HG02763 (cell line): ENCODE data around the gene CSHL1.
A peak's percentile ranks its signal among the peaks of the same experiment; 100 is the strongest.
"Not testable (repeated sequence)": the region's sequence is repeated elsewhere in the genome, so short reads cannot be mapped to it uniquely, and the experiment has no call there.

Experiments used
- ATAC-seq: cut with Tn5 transposase; IDR thresholded peaks from one replicate; pipeline ENCODE4 v1.9.1; 2021; ENCODE audit warnings: mild to moderate bottlenecking, moderate library complexity; ENCODE audit not compliant: unreplicated experiment

Gene CSHL1

DNA sequence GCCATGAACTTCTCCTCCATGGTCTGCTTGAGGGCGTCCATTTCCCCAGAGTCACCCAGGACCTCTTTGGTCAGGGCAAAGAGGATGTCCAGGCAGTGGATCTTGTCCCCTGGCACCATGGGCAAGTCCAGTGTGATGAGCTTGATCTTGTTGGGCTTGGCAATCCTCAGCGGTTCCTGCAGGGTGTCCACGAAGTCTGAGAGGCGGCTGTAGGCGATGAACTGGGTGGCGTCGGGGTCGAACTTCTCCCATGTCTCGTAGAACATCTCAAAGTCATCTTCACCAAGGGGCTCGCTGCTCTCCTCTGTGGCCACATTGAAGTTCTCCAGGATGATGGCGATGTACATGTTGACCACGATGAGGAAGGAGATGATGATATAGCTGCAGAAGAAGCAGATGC lies 30.1 kb upstream of the CSHL1 start:
- no peak for ATAC-seq

DNA sequence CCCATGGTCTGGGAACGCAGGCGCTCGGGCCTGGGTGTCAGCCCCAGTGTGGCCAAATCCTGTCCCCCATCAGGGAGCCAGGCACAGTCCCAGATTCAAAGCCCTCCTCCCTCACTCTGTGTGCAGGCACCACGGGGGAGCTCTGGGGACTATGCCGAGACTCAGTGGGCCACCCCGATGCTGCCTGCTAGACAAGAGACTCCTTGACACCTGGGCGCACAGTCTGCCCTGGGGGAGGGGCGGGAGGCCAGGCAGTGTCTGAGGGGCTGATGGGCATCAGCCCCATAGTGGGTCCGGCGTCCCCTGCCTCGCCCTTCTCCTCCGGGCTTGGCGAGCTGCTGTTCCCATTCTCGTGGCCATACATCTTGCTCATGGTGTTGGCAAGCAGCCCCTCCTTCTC lies 29.5 kb upstream of the CSHL1 start:
- no peak for ATAC-seq

DNA sequence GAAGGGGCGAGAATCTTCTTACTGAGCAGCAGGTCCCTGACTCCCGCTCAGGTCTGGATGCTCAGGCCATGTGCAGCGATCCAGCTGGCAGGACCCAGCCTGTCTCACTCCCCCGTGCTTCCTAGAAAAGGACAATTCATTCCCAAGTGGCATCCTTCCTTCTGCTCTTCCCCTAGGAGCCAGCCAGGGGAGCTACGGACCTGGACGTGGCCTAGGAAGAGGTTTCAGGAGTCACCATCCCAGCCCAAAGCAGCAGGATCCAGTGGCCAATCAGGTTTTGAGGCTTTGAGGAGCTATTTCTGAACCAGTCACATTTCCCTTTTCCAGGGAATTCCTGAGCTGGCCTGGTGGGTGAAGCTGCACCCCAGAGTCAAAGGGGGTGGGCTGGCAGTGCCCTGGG lies 28.8 kb upstream of the CSHL1 start:
- ATAC-seq, result no peak

DNA sequence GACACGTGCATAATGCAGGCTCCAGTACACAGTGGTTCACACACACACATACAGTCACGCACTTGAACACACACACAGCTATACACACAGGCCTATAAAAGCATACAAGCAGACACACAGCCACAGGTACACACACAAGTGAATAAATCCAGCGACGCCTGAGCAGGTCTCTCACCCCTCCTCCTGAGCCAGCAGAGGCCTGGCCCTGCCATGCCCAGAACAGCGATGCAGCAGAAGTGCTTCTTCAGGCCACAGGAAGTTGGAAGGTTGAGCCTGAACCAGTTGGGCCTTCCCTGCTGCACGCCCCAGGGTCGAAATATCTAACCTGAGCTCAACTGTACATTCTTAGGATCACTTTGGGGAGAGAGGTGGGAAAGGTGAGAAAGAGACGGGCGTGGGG lies 28.3 kb upstream of the CSHL1 start:
- ATAC-seq, result no peak

DNA sequence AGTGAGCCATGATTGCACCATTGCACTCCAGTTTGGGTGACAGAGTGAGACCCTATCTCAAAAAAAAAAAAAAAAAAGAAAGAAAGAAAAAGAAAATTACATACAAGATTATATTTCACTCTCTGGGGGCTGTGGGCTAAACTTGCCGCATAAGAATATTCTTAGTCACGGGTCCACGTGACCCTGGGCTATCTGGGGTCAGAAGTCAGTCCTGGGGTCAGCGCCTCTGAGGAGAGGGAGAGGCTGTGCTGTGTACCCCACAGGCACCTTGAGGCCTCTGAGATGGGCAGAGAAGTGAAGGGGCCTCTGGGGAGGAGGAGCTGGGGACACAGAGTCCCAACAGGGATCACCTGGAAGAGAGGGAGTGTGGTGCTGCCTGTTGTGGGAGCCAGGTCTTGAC lies 26.9 kb upstream of the CSHL1 start:
- no peak for ATAC-seq

DNA sequence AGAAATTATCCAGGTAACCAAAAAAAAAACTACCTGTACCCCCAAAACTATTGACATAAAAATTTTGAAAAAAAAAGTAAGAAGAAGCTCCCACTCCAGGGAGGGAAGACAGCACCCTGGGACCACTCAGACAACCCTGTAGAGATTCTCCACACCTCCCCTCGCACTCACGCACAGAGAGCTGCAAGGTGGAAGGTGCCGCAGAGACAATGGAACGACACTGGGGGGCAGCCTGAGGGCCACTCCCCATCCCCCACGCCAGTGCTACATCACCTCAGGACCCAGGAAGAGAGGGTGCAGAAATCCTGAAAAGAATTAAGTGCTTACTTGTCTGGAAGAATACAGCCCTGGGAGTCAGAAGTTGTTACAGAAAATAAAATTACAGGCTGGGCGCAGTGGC lies 26.3 kb upstream of the CSHL1 start:
- ATAC-seq, result no peak

DNA sequence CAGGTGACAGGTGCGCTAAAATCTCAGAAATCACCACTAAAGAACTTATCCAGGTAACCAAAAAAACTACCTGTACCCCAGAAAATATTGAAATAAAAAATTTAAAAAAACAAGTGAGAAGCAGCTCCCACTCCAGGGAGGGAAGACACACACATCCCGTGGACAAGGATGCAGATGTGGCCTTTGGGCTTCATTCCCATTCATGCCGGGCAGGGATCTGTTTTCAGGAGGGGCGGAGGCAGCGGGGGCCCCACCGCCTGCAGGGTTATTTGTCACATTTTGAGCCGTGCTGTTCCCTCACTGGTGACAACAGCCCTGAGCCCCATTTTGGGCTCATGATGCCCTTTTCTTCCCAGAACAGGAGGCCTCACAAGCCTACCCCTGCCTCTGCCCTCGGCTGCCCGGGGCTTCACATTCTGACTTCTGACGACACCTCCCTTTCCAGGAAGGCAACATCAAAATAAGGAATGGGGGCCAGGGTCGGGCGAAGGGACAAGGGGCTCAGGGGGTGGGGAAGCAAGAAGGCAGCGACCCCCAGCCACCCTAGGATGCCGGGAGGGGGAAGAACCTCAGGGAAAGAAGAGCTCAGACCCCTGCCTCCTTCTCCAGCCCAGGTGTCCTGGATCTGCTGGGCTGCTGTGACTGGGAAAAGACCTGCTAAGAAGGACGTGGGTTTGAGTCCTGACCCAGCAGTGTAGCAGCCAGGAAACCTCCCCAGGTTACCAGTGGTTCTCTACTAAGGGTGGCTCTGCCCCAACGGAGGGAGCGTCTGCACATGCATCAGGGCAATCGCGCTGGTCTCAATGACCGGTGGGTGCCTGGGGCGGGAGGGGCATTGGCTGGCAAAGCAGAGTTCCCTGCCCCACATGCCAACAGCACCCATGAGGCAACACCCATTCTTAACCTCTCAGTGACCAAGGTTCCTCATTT lies 23.4 kb upstream of the CSHL1 start:
- no peak for ATAC-seq

DNA sequence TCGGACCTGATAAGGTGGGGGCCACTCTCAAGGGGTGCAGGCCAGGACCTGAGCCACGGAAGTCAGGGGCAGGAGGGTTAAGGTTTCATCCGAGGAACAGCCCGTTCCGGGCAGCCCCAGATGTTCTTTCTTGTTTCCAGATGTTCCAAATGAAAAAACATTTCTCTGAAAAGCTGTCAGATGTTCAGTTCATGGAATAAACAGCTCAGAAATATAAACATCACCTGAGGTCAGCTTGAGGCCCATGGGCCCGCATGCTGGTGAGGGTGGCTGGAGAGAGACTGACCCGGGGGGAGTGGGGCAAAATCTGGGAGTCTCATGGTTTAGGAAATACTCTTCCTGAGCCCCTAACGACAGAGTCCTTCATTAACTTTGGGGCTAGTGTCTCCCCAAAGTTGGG lies 22.5 kb upstream of the CSHL1 start:
- no peak for ATAC-seq

DNA sequence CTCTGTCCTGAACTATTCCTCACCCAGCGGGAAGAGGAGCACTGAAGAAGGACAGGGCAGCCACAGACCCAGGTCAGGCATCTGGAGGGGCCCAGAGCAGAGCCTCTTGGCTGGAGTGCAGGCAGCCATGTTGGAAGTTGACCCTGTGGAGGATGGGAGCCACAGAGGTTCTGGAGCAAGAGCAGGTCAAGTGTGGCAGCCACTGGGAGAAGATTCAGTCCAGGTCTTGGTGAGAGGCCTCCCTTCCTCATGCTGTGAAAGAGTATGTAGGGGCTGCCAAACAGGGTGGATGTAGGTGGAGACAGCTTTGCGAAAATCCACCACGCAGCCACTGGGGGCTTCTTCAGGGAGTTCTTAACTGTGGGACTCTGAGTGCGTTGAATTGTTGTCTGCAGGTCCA lies 21.7 kb upstream of the CSHL1 start:
- ATAC-seq, result peak; percentile 1

DNA sequence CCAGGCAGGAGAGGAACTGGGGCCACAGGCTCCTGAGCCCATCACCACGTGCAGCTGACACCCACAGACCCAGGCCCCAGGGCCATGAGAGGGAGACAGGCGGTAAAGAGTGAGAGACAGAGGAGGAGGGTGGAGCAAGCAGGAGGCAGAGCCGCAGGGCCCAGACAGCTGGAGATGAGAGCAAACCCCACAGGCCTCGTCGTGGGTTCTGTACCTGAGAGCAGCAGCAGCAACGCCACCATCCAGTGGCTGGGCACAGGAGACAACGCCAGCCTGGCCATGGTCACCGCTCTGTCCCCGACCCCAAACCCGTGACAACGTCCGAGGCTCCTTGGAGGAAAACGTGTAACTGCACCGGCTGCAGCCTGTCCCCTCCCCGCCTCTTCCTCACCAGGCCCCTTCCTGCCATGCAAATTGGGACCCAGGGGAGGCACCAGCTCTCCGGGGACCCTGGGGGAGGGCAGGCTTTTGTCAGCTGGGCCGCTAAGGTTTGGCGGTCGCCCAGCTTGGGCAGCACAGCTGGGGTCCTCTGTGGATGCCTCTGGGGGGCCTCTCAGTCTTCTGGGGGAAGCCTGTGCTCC lies 21.0 kb upstream of the CSHL1 start, which contains the start of gene CD79B:
TSS of gene CD79B (minus strand) at position 351 of the 581 bp plus-strand sequence. CDS start at position 281, 70 bp downstream.
- peak; percentile 78 for ATAC-seq

DNA sequence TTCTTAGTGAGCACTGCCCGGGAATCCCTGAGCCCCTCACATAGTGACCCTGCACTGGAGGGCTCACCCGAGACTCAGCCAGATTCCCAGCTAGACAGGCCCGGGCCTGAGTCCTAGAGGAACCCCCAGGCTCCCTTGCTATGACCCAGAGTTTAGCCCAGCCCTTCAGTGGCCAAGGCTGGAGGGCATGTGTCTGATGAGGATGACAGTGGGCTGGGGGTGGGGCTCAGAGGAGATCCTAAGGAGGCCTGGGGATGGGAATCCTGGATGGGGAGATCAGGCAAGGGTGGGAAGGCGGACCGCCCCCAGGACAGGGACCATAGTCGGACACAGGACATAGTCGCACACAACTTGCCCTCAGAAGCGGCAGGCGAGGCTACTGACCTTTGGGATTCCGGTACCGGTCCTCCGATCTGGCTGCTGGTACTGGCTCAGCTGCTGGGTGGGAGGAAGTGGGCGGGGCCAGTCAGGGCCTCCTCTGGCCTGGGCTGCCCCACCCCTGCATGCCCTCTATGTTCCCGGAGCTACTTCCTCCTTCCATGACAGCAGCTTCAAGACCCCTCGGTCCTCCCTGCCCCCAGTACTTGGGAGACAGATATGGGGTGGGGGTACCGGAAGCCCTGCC lies 20.0 kb upstream of the CSHL1 start:
- ATAC-seq, result peak; percentile 33

DNA sequence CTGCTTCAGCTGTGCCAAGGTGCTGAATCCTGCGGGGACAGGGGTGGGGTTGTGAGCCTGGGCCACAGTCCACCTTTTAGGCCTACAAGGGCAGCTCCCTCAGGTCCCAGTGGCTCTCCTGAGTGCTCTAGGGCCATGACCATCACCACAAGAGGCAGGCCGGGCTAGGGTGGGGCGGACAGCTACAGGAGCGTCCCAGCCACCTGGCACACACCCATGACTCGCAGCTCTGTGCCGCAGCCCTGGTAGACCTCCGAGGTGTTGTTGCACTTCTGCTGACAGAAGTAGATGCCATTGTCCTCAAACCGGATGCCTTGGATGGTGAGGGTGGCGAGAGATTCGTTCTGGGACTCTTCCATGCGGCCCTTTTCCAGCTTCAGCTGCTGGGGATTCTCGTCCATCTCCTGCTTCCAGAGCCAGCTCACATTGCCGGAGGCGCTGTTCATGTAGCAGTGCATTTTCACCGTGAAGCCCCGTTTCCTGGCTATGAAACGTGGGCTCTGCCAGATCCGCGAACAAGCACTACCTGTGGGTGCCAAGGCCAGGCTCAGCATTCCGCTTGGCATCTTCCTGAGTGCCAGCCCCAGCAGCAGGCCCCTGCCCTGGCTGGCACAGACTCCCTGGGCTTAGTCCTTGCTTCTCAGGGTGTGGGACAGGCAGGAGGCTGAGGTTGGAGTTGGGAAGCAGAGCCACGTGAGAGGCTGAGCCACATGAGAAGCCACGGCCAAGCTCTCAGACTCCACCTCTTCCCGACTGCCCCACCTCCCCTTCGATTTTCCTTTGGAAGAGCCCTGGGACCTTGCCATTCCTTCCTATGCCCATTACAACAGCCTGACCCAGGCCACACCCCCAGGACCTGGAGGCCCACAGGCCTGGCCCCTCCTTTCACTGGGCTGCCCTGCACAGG lies 19.1 kb upstream of the CSHL1 start:
- no peak for ATAC-seq

DNA sequence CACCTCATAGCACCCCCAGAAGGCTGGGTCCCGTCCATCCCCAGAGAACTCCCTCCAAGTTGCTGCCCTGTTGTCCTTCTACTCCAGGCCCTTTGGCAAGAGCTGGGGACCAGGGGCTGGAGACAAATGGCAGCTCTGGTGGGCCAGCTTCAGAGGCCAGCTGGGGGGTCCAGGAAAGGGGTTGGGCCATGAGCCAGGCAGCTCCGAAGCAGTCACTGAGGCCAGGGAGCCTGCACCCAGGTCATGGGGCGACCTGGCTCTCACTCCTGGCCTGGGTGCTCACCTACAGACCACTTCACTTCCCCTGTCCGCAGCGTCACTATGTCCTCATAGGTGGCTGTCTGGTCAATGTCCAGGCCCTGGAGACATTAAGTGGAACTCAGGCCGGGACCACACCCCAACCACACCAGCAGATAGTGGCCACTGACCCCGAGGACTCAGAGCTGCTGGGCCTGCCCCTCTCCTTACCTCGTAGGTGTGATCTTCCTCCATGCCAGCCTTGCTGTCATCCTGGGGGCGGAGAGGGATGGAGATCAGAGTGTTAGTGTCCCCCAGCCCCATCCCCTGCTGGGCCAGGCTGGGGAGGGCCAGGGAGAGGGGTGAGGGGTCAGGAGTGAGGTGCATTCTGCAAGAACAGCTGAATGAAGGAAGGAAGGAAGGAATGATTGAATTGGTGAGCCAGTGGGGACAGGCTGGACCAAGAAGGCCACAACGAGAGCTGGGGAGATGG lies 18.1 kb upstream of the CSHL1 start:
- no peak for ATAC-seq

DNA sequence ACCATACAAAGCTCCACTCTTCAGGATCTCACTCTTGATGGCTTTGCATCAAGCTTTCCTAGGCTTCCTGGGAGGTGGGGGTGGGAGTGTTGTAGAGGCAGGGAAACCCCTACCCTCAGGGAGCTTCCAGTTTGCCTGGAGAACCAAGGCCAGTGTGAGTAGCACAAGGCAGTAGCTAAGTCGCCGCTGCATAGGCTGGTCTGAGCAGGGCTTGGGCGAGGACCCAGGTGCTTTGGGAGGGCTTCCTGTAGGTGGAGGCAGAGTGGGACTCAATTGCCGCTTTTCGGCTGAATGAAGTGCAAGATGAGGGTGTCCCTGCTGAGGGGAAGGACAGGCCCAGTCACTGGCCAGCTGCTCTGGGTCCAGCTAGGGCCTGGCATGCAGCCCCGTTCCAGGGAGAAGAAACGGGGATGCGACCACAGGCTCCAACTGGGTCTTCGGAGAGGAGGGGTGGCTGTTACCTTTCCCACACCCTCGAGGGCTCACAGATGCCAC lies 17.2 kb upstream of the CSHL1 start:
- ATAC-seq, result no peak

DNA sequence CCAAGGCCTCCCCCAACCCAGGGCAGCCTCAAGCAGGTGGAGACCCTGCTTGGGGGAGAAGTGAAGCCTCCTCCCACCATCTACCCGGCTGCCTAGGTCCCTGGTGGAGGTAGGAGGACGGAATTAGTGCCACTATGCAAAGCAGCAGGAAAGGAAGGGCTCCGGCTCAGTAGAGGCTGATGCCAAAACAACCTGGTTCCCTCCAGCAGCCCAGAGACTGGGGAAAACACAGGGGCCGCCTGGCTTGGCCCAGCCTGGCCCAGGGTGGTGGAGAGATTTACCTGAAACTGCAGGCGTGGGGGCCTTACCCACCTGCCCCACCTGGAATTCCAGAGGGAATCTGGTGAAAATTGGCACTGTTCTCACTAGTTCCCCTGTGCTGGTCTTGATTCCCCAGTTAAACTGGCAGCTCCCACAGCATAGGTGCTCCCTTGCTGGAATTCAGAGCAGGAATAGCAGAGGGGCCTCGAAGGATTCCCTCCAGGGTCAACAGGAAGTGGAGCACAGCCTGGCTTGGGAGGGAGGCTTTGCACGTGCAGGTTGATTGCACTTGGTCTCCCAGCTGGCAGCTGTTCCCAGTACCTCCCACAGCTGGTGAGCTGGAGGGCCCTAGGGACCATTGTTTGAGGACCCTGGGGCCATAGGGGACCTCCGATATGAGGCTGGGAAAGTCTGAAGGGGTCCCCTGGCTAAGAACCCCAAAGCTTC lies 16.6 kb upstream of the CSHL1 start:
- ATAC-seq, result no peak

DNA sequence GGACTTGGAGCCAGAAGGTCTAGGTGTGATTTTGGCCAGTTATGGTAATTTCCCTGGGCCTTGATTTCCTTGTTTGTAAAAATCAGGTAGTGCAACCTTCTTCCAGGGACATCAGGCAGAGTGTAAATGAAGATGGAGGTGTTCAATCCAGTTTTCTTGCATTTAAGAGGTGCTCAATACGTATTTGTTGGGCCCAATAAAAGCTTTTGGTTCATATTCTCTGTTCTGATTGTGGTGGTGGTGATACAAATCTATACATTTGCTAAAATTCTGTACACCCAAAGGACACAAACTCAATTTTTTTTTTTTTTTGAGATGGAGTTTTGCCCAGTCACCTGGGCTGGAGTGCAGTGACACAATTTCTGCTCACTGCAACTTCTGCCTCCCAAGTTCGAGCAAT lies 15.1 kb upstream of the CSHL1 start:
- ATAC-seq, result no peak

DNA sequence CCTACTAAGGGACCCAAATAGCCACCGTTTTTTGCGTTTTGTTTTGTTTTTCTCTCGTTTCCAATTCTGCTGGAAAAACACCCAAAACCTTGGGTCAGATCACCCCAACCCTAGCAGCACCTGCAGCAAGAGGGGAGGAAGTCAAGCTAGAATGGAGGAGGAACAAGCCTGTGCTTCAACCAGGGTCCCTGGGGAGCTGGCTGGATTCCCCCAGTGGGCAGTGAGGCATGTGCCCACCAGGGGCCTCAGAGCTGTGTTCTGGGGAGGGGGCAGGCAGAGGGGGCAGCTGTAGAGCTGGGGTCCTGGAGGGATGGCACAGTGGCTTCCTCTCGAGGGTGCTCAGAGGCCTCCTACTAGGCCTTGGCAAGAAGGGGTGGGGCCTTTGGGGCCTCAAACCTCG lies 14.6 kb upstream of the CSHL1 start:
- no peak for ATAC-seq

DNA sequence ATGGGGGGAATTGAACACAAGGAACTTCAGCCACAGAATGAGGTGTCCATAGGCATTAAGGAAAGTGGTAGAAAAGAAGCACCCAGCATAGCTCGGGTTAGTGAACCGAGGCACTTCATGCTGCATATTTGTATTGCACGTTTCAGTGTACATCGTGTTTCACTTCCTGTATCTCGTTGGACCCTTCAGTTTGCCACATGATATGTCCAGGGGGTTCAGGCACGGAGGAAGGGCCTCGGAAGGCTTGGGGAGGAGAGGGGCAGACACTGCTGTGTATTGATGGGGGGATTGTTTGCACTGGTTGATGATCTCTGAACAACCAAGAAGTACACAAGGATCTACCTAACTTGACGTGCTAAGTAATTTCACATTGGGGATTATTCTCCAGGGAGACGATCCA lies 11.3 kb upstream of the CSHL1 start:
- not testable (repeated sequence) for ATAC-seq

DNA sequence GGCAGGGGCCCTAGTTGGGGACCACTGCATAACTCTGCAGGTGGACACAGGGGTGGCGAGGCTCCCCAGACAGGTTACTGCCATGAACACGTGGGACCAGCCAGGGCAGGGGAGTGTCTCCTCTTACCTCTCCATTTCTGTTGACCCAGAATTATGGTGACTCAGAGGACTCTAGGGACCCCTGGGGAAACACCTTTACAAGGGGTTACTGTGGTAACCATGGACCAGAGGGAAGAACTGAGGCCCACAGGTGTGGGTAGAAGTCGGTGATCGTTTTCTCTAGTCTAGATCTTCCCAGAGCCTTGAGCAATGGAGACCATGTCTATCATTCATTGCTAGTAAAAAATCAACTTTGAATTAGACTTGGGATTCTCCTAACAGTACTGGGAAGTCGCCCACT lies 9.7 kb upstream of the CSHL1 start:
- ATAC-seq, result not testable (repeated sequence)
